Skin epidermis (tissue), 12 donors: ENCODE measurements around the gene SNRNP25.
"Not testable (repeated sequence)": the region's sequence is repeated elsewhere in the genome, so short reads cannot be mapped to it uniquely, and the experiment has no call there.

Experiments
- H3K27ac ChIP-seq, 21 experiments: fragments of 200-600 bp; sonication (generic) in 11 of 21; one replicate each; pipeline ENCODE4 v1.5.0; 2020; ENCODE audit warnings: mild to moderate bottlenecking in 3 of 21, inconsistent platforms in 2 of 21, moderate library complexity in 2 of 21
- H3K4me3 ChIP-seq, 7 experiments: fragments of 200-600 bp; sonication (generic) in 2 of 7; one replicate each; pipeline ENCODE4 v1.5.0; 2020; ENCODE audit warnings: inconsistent platforms in 2 of 7, mild to moderate bottlenecking in 2 of 7, moderate library complexity in 1 of 7

SNRNP25 gene

DNA sequence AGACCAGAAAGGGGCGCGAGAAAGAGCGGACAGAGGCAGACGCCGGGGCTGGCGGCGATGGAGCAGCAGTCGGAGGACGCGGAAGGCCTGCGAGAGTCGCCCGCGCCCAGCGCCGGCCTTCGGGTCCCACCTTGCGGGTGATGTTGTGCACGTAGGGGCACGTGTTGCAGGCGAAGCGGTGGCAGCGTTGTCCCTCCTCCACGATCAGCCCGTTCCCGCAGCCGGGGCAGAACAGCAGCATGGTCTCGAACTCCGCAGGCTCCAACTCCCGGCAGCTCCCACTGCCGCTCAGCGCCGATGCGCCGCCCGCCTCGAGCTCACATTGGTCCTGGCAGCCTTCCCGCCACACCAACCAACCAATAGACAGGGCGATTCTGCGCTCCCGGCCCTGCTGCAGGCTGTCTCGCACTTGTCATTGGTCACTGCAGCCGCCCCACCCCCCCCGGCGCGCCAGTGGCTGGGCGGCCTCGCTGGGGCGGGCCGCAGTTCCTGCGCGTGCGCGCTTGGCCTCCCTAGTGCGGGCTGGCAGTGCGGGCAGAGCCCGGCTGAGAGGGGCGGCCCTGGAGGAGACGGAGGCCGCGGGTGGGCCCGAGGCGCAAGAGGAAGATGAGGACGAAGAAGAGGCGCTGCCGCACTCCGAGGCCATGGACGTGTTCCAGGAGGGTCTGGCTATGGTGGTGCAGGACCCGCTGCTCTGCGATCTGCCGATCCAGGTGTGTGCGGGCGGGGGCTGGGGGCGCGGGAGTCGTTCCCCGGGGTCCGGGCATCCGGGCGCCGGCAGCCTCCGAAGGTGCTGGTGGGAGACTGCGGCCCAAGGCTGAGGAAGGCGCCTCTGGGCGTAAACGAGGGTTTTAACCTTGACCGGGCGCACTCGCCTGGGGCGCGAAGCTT, at the start of gene SNRNP25, which contains the start of gene POLR3K:
Gene SNRNP25 (plus strand): TSS at position 483 of the 891 bp plus-strand sequence. CDS start 189 bp downstream, at position 672.
Gene POLR3K (minus strand): TSS at position 263 of the 891 bp plus-strand sequence. CDS start 22 bp downstream, at position 241.
- Histone ChIP-seq H3K27ac (peak within 1 kb of the TSS in 20 of 21 experiments; percentile 43 to 88 (median 78)), H3K4me3 (peak within 1 kb of the TSS; percentile 59 to 94 (median 73))

GRCh38 chr16:9903-10665, 43.5 kb upstream of the SNRNP25 start:
- Histone ChIP-seq H3K27ac (no peak overlapping the region), H3K4me3 (no peak overlapping the region)

DNA sequence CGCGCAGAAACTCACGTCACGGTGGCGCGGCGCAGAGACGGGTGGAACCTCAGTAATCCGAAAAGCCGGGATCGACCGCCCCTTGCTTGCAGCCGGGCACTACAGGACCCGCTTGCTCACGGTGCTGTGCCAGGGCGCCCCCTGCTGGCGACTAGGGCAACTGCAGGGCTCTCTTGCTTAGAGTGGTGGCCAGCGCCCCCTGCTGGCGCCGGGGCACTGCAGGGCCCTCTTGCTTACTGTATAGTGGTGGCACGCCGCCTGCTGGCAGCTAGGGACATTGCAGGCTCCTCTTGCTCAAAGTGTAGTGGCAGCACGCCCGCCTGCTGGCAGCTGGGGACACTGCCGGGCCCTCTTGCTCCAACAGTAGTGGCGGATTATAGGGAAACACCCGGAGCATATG, 42.9 kb upstream of the SNRNP25 start:
- not testable (repeated sequence) for H3K27ac ChIP-seq, H3K4me3 ChIP-seq

DNA sequence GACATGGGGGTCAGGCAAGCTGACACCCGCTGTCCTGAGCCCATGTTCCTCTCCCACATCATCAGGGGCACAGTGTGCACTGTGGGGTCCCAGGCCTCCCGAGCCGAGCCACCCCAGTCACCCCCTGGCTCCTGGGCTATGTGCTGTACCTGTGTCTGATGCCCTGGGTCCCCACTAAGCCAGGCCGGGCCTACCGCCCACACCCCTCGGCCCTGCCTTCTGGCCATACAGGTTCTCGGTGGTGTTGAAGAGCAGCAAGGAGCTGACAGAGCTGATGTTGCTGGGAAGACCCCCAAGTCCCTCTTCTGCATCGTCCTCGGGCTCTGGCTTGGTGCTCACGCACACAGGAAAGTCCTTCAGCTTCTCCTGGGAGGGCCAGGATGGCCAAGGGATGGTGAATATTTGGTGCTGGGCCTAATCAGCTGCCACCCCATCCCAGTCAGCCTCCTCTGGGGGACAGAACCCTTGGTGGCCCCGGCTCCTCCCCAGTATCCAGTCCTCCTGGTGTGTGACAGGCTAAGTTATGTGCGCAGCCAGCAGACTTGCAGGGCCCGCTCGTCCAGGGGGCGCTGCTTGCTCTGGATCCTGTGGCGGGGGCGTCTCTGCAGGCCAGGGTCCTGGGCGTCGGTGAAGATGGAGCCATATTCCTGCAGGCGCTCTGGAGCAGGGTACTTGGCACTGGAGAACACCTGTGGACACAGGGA, 36.4 kb upstream of the SNRNP25 start:
- H3K4me3 ChIP-seq, H3K27ac ChIP-seq: not testable (repeated sequence)

DNA sequence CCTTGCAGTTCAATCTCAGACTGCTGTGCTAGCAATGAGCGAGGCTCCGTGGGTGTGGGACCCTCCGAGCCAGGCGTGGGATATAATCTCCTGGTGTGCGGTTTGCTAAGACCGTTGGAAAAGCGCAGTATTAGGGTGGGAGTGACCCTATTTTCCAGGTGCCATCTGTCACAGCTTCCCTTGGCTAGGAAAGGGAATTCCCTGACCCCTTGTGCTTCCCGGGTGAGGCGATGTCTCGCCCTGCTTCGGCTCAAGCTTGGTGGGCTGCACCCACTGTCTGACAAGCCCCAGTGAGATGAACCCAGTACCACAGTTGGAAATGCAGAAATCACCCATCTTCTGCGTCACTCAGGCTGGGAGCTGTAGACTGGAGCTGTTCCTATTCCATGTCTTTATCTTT, 32.7 kb upstream of the SNRNP25 start:
- H3K27ac ChIP-seq, H3K4me3 ChIP-seq: not testable (repeated sequence)

- H3K27ac ChIP-seq, H3K4me3 ChIP-seq: not testable (repeated sequence)
Measured at GRCh38 chr16:24151-24550, 29.5 kb upstream of the SNRNP25 start.

GRCh38 chr16:25926-26348, 27.7 kb upstream of the SNRNP25 start:
- not testable (repeated sequence) for H3K27ac ChIP-seq, H3K4me3 ChIP-seq

- not testable (repeated sequence) for H3K27ac ChIP-seq
Measured at GRCh38 chr16:30627-31026, 23.0 kb upstream of the SNRNP25 start.

GRCh38 chr16:33154-33876, 20.3 kb upstream of the SNRNP25 start:
- not testable (repeated sequence) for H3K27ac ChIP-seq, H3K4me3 ChIP-seq

More at GRCh38 chr16:30627-31026, 23.0 kb upstream of the SNRNP25 start:
- H3K4me3 ChIP-seq = not testable (repeated sequence)

GRCh38 chr16:33877-34647, 19.6 kb upstream of the SNRNP25 start:
- Histone ChIP-seq H3K27ac (peak overlapping the region in 2 of 21 experiments; percentile 58 to 62), H3K4me3 (no peak overlapping the region)

- Histone ChIP-seq H3K4me3 (no peak overlapping the region), H3K27ac (peak overlapping the region in 5 of 21 experiments; percentile 10 to 62 (median 37))
Measured at GRCh38 chr16:34648-34987, 19.0 kb upstream of the SNRNP25 start.

- peak overlapping the region in 5 of 21 experiments; percentile 10 to 62 (median 37) for H3K27ac ChIP-seq
- no peak overlapping the region for H3K4me3 ChIP-seq
Measured at GRCh38 chr16:35011-35677, 18.5 kb upstream of the SNRNP25 start.

GRCh38 chr16:35678-36305, 17.8 kb upstream of the SNRNP25 start:
- Histone ChIP-seq H3K4me3 (no peak overlapping the region), H3K27ac (peak overlapping the region in 2 of 21 experiments; percentile 58 to 62)

- Histone ChIP-seq H3K4me3 (no peak overlapping the region), H3K27ac (no peak overlapping the region)
Measured at GRCh38 chr16:36336-36984, 17.2 kb upstream of the SNRNP25 start.

DNA sequence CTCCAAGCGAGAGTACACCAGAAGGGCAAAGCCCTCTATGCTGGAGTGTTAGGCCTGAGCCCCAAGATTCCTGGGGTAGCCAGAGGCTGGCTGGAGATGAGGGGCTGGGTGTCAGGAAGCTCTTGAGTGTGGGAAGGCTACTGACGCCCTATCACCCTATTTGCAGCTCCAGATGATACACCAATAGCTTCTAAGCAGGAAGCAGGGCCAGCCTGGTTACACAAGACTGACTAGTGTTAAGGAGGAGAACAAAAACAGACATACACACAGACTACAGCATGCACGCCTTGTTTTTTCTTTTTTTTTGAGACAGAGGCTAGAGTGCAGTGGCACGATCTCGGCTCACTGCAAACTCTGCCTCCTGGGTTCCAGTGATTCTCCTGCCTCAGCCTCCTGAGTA, 16.1 kb upstream of the SNRNP25 start:
- Histone ChIP-seq H3K4me3 (no peak overlapping the region), H3K27ac (no peak overlapping the region)

- peak overlapping the region in 4 of 21 experiments; percentile 10 to 61 (median 36) for H3K27ac ChIP-seq
- H3K4me3 ChIP-seq = not testable (repeated sequence)
Measured at GRCh38 chr16:38206-38605, 15.4 kb upstream of the SNRNP25 start.
